ENCODE data around the gene AMPD3.

GRCh38 chr11:10534316-10534715 is 79.3 kb downstream of the AMPD3 start:
- TF ChIP-seq CTCF (IDR thresholded peaks at IDR 0.05) (no peak), EZH2 (IDR thresholded peaks at IDR 0.05) (no peak), EZH2phosphoT487 (IDR thresholded peaks at IDR 0.05) (no peak)

Measured in neural progenitor cell (in vitro differentiated cells).